A673 (cell line): ENCODE results near the gene GAD2.

Experiments
- EZH2 ChIP-seq: fragments of 200-600 bp; sonication (generic); IDR thresholded peaks from 2 replicates; pipeline ENCODE4 v1.6.1; 2017; ENCODE audit warnings: borderline replicate concordance, low read depth, mild to moderate bottlenecking, mixed read lengths, antibody characterized with exemption, low read length; ENCODE audit not compliant: poor library complexity, severe bottlenecking
- TF ChIP-seq, protein P1 (sequence below): fragments of 300-800, 200-600 bp; sonication (generic); conservative IDR thresholded peaks from 2 replicates; pipeline ENCODE4 v1.5.1; 2017; ENCODE audit warnings: low read depth, mild to moderate bottlenecking, antibody characterized with exemption, low read length, moderate library complexity, mixed read lengths

GRCh38 chr10:26334232-26334931 lies 117.8 kb downstream of the GAD2 start:
- TF ChIP-seq EZH2, result no peak
- TF ChIP-seq, protein P1, sequence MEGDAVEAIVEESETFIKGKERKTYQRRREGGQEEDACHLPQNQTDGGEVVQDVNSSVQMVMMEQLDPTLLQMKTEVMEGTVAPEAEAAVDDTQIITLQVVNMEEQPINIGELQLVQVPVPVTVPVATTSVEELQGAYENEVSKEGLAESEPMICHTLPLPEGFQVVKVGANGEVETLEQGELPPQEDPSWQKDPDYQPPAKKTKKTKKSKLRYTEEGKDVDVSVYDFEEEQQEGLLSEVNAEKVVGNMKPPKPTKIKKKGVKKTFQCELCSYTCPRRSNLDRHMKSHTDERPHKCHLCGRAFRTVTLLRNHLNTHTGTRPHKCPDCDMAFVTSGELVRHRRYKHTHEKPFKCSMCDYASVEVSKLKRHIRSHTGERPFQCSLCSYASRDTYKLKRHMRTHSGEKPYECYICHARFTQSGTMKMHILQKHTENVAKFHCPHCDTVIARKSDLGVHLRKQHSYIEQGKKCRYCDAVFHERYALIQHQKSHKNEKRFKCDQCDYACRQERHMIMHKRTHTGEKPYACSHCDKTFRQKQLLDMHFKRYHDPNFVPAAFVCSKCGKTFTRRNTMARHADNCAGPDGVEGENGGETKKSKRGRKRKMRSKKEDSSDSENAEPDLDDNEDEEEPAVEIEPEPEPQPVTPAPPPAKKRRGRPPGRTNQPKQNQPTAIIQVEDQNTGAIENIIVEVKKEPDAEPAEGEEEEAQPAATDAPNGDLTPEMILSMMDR, result no peak
